GM12892 (cell line): ENCODE measurements around the gene MIOS.

ENCODE experiments used
- POLR2A ChIP-seq: IDR thresholded peaks from 2 replicates; pipeline ENCODE4 v1.6.1; 2011; ENCODE audit warnings: low read depth, low read length, control low read depth
- POLR2AphosphoS5 ChIP-seq: IDR thresholded peaks from 2 replicates; pipeline ENCODE4 v1.6.1; 2011; ENCODE audit warnings: low read depth, low read length, control low read depth
- TAF1 ChIP-seq: IDR thresholded peaks from 2 replicates; pipeline ENCODE4 v1.6.1; 2011; ENCODE audit warnings: low read depth, mild to moderate bottlenecking, control low read depth, low read length, borderline replicate concordance

GRCh38 chr7:7647495-7648036 is 80.9 kb downstream of the MIOS start:
- TF ChIP-seq POLR2A (no peak), POLR2AphosphoS5 (no peak), TAF1 (no peak)
